ENCODE measurements around the gene TMPRSS2. TPM values are rescaled to one million over a fixed set of nuclear protein-coding genes. Genes with fewer than 3 reads are reported as not detected.
A peak's percentile ranks its signal among the peaks of the same experiment; 100 is the strongest.

TMPRSS2 gene
- total RNA-seq, 1 donor from 2014 or later: not detected

DNA sequence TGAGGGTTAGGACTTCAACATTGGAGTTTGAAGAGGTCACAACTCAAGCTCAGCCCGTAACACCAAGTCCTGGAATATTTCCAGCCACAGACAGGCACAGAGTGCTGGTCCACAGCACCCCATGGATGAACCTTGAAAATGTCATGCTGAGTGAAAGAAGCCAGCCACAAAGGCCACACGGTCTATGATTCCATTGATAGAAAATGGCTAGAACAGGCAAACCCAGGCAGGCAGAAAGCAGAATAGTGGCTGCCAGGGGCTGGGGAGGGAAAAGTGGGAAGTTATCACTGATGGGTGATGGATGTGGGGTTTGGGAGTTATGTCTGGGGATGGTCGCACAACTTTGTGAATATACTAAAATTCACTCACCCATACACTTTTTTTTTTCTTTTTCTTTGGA is 60.6 kb downstream of the TMPRSS2 start:
- peaks cover 6% of the 10 kb centered on the region for H3K4me1 Mint-ChIP-seq (ENCODE audit: low read depth)
- intact Hi-C loops (cut with micrococcal nuclease): no loop called here
- peak overlapping the region; percentile 18 for H3K27ac Mint-ChIP-seq
- no peak overlapping the region for H3K4me3 Mint-ChIP-seq
- no peak for DNase-seq (ENCODE audit: low spot score)
- peaks cover 77% of the 10 kb centered on the region for H3K36me3 Mint-ChIP-seq (ENCODE audit: low read depth)
- H3K9me3 Mint-ChIP-seq: no peaks in the 10 kb centered on the region
- no peaks in the 10 kb centered on the region for H3K27me3 Mint-ChIP-seq (ENCODE audit: insufficient read depth)

DNA sequence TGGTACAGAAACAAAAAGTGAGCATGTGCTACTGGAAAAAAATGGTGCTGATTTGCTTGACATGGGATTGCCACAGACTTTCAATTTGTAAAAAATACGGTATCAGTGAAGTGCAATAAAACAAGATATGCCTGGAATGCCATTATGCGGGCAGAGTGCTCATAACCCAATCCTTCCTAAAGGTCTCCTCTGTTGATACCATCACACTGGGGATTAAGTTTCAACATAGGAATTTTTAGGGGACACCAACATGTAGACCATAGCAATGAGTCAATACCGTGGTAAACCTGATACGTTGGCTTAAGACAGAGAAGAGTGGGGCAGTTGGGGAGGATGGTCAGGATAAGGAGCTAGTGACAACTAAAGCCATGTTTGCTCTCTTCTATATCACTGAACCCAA is 61.4 kb downstream of the TMPRSS2 start:
- peaks cover 76% of the 10 kb centered on the region for H3K36me3 Mint-ChIP-seq (ENCODE audit: low read depth)
- no peaks in the 10 kb centered on the region for H3K4me1 Mint-ChIP-seq (ENCODE audit: low read depth)
- H3K27ac Mint-ChIP-seq: no peak overlapping the region
- no peaks in the 10 kb centered on the region for H3K27me3 Mint-ChIP-seq (ENCODE audit: insufficient read depth)
- intact Hi-C loops (cut with micrococcal nuclease): no loop called here
- no peaks in the 10 kb centered on the region for H3K9me3 Mint-ChIP-seq
- H3K4me3 Mint-ChIP-seq: no peak overlapping the region
- DNase-seq (ENCODE audit: low spot score): no peak

DNA sequence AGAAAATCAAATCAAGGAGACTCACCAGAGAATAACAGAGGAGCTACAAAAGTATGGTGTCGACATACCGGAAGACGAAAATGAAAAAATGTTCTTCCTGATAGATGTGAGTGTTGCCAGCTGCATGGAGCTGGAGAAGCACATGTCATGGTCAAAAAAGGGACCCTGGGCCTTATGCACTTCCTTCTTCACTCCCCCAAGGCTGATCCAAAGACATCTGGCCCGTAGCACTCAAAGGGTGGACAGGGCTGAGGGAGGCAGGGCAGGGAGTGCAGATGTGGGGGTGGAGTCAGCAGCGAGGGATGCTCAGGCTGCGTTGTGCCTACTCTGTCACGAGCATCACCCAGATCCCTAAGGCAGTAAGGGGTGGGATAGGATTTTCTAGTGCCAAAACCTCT is 62.5 kb downstream of the TMPRSS2 start:
- DNase-seq (ENCODE audit: low spot score): no peak
- H3K4me1 Mint-ChIP-seq (ENCODE audit: low read depth): no peaks in the 10 kb centered on the region
- no peaks in the 10 kb centered on the region for H3K27me3 Mint-ChIP-seq (ENCODE audit: insufficient read depth)
- H3K36me3 Mint-ChIP-seq (ENCODE audit: low read depth): peaks cover 77% of the 10 kb centered on the region
- peak overlapping the region; percentile 61 for H3K27ac Mint-ChIP-seq
- H3K4me3 Mint-ChIP-seq: no peak overlapping the region
- intact Hi-C loops (cut with micrococcal nuclease): no loop called here
- H3K9me3 Mint-ChIP-seq: no peaks in the 10 kb centered on the region

DNA sequence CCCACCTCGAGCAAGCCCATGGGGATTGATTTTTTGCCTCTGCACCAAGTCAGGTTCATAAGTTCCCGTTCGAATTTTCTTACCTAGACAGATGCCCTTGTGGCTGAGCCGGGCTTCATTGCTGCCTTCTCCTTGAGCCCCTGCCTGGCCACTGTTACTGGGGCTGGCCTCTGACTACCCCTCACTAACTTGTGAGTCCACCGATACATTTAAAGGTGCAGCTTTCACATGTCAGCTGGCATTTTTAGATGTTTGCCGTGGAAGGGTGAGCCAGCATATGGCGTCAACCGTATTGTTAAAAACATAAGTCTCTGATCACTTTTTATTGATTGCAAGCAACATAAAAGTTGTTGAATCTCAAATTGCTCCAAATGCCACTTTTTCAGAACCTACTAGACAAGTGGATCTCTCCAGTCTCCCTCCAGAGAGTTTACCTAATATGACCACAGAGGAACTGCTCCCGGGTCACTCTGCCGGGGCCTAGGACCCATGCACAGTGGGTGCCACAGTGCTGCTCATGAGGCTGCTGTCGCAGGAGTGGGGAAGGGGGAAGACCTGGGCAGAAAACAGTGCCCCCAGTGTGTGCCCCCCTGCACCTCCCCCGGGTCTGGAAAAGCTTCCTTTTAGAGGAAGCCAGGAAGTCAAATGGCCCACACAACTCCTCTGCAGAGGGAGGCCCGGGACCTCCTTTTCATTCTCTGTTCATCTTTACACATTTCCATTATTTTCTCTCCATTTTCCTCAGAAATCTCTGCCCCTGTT is 63.1 kb downstream of the TMPRSS2 start:
- no peak overlapping the region for H3K4me3 Mint-ChIP-seq
- intact Hi-C loops (cut with micrococcal nuclease): no loop called here
- DNase-seq (ENCODE audit: low spot score): no peak

DNA sequence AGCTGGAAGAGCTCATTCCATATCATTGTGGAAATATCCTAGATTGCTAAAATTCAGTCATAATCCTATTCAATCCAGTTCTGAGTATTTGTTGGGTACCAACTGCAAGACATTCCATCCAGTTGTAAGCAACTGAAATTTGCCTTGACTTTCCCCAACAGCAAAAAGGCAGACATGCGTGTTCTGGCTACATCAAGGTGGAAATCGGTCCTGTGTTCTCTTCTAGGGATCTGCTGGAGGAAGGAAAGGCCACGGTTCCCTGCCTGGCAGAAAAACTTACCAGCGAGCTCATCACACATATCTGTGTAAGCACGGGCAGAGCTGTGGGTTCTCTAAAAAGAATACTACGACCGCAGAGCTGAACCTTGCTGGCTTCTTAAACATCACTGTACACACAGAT is 64.4 kb downstream of the TMPRSS2 start:
- intact Hi-C loops (cut with micrococcal nuclease): no loop called here
- H3K27me3 Mint-ChIP-seq (ENCODE audit: insufficient read depth): no peaks in the 10 kb centered on the region
- no peaks in the 10 kb centered on the region for H3K9me3 Mint-ChIP-seq
- peaks cover 70% of the 10 kb centered on the region for H3K36me3 Mint-ChIP-seq (ENCODE audit: low read depth)
- no peak overlapping the region for H3K4me3 Mint-ChIP-seq
- DNase-seq (ENCODE audit: low spot score): no peak
- H3K27ac Mint-ChIP-seq: peak overlapping the region; percentile 26
- H3K4me1 Mint-ChIP-seq (ENCODE audit: low read depth): no peaks in the 10 kb centered on the region

More for the DNA sequence above, 63.1 kb downstream of the TMPRSS2 start:
- Mint-ChIP-seq H3K27me3 (ENCODE audit: insufficient read depth) (no peaks in the 10 kb centered on the region), H3K27ac (peak overlapping the region; percentile 61), H3K9me3 (no peaks in the 10 kb centered on the region), H3K36me3 (ENCODE audit: low read depth) (peaks cover 73% of the 10 kb centered on the region), H3K4me1 (ENCODE audit: low read depth) (no peaks in the 10 kb centered on the region)

DNA sequence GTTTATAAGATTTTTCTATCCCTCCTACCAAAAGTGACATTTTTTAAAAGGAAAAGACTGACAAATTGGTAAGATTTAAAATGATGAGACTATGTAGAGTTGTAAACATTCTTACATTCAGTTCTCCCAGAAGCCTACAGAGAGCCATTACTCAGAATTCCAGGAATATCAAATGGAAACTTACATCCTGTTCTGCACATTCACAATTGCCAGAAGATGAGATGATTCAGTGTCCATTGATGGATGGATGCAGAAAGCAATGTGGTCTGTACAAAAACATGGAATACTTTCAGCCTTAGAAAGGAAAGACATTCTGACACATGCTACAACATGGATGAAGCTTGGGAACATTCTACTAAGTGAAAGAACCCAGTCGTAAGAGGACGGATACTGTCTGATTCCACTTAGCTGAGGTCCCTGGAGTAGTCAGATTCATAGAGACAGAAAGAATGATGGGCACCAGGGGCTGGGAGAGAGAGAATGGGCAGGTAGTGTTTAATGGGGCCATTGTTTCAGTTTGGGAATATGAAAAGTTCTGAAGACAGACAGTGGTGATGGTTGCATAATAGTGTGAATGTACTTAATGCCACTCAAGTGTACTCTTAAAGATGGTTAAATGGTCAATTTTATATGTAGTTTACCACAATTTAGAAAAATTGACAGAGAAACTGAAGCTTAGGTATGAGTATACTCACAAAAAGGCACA is 65.3 kb downstream of the TMPRSS2 start:
- H3K4me1 Mint-ChIP-seq (ENCODE audit: low read depth): peaks cover 5% of the 10 kb centered on the region
- no peaks in the 10 kb centered on the region for H3K27me3 Mint-ChIP-seq (ENCODE audit: insufficient read depth)
- no peak overlapping the region for H3K4me3 Mint-ChIP-seq
- H3K36me3 Mint-ChIP-seq (ENCODE audit: low read depth): peaks cover 73% of the 10 kb centered on the region
- intact Hi-C loops (cut with micrococcal nuclease): no loop called here
- DNase-seq (ENCODE audit: low spot score): no peak
- H3K9me3 Mint-ChIP-seq: no peaks in the 10 kb centered on the region
- H3K27ac Mint-ChIP-seq: no peak overlapping the region

DNA sequence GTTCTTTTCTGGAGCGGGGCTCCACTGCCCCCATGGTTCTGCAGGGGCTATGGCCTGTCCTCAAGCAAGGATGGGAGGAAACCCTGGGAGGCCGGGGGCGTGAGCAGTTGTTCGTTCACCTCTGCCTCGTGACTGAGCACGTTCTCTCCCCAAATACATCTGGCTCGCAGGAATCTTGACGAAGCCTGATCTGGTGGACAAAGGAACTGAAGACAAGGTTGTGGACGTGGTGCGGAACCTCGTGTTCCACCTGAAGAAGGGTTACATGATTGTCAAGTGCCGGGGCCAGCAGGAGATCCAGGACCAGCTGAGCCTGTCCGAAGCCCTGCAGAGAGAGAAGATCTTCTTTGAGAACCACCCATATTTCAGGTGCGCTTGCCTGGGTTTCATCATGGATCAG is 66.4 kb downstream of the TMPRSS2 start:
- intact Hi-C loops (cut with micrococcal nuclease): no loop called here
- no peak for DNase-seq (ENCODE audit: low spot score)
- Mint-ChIP-seq H3K27me3 (ENCODE audit: insufficient read depth) (no peaks in the 10 kb centered on the region), H3K36me3 (ENCODE audit: low read depth) (peaks cover 73% of the 10 kb centered on the region), H3K9me3 (no peaks in the 10 kb centered on the region), H3K4me3 (no peak overlapping the region), H3K4me1 (ENCODE audit: low read depth) (peaks cover 12% of the 10 kb centered on the region), H3K27ac (no peak overlapping the region)

DNA sequence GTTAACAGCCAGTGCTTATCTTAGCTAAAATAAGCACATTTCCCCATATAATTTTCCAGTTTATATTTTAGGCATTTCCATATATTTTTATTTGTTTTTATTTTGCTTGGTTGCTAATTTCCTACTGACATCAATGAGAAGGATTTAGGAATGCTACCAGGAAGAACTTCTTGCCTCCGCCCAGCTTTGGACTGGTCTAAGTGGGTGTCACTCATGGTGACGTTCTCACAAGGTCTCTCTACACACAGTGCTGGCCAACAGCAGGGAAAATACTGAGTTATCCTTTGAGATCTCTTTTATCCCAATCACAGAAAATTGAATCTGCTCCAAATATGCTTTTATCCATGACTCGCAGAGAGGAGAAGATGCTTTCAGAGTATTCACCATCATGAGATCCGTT is 68.7 kb downstream of the TMPRSS2 start:
- DNase-seq (ENCODE audit: low spot score): no peak
- no peaks in the 10 kb centered on the region for H3K27me3 Mint-ChIP-seq (ENCODE audit: insufficient read depth)
- H3K9me3 Mint-ChIP-seq: peaks cover 12% of the 10 kb centered on the region
- H3K4me1 Mint-ChIP-seq (ENCODE audit: low read depth): peaks cover 22% of the 10 kb centered on the region
- peaks cover 76% of the 10 kb centered on the region for H3K36me3 Mint-ChIP-seq (ENCODE audit: low read depth)
- no peak overlapping the region for H3K27ac Mint-ChIP-seq
- intact Hi-C loops (cut with micrococcal nuclease): no loop called here
- H3K4me3 Mint-ChIP-seq: no peak overlapping the region

DNA sequence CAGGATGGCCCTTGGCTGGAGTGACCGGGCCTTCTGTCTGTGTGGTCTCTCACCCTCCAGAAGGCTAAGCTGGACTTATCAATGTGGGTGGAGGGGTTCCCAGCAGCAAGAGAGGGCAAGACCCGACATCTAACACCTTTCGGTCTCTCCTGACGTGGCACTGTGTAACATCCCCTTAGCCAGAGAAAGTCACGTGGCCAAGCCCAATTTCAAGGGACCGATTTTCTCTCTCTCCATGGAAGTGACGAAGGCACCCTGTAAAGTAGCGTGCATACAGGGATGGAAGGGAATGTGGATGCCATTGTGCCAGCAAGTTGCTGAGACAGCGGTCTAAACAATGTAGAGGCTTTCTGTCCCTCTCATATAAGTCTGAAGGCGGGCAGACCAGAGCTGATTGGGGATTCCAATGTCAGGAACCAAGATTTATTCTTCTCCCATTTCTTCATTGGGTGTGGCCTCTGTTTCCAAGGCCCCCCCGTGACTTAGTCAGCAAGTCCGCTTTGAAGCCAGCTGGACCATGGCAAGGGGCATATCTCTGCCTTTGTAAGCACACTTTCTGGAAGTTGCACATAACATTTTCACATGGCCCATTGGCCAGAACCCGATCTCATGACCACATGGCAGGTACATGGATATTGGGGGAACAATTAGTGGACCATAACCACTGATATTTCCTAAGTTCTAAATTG is 69.4 kb downstream of the TMPRSS2 start:
- H3K4me1 Mint-ChIP-seq (ENCODE audit: low read depth): peaks cover 27% of the 10 kb centered on the region
- no peak overlapping the region for H3K4me3 Mint-ChIP-seq
- H3K36me3 Mint-ChIP-seq (ENCODE audit: low read depth): peaks cover 76% of the 10 kb centered on the region
- H3K9me3 Mint-ChIP-seq: peaks cover 13% of the 10 kb centered on the region
- H3K27me3 Mint-ChIP-seq (ENCODE audit: insufficient read depth): no peaks in the 10 kb centered on the region
- no peak for DNase-seq (ENCODE audit: low spot score)
- no peak overlapping the region for H3K27ac Mint-ChIP-seq
- intact Hi-C loops (cut with micrococcal nuclease): no loop called here

DNA sequence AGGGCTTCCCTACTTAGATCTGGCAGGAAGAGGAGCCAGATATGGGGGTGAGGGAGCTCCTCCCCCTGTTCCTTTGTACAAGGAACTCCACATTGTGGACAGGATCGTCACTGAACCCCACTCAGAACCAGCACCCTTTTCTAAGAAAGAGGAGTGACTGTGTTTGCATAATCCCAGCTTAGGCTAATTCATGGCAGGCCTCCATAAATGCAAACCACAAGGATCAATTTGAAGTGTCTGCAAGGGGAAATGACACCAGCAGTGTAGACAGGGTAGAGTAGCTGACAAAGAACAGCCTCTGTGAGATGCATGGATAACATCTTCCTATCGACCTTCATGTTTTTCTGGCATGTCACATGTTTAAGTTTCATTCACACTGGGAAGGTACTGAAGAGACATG is 70.2 kb downstream of the TMPRSS2 start:
- intact Hi-C loops (cut with micrococcal nuclease): no loop called here
- peaks cover 13% of the 10 kb centered on the region for H3K9me3 Mint-ChIP-seq
- DNase-seq (ENCODE audit: low spot score): no peak
- peaks cover 35% of the 10 kb centered on the region for H3K4me1 Mint-ChIP-seq (ENCODE audit: low read depth)
- no peak overlapping the region for H3K4me3 Mint-ChIP-seq
- H3K36me3 Mint-ChIP-seq (ENCODE audit: low read depth): peaks cover 75% of the 10 kb centered on the region
- H3K27me3 Mint-ChIP-seq (ENCODE audit: insufficient read depth): no peaks in the 10 kb centered on the region
- H3K27ac Mint-ChIP-seq: peak overlapping the region; percentile 31

DNA sequence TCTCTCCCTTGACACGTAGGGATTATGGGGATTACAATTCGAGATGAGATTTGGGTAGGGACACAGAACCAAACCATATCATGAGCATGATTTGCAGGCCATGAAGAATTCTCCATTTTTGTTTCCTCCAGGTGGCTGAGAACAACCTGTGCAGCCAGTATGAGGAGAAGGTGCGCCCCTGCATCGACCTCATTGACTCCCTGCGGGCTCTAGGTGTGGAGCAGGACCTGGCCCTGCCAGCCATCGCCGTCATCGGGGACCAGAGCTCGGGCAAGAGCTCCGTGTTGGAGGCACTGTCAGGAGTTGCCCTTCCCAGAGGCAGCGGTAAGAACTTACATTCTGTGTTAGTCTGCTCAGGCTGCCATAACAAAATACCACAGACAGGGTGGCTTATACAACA is 72.3 kb downstream of the TMPRSS2 start:
- intact Hi-C loops (cut with micrococcal nuclease): no loop called here
- DNase-seq (ENCODE audit: low spot score): no peak
- H3K9me3 Mint-ChIP-seq: peaks cover 13% of the 10 kb centered on the region
- H3K4me1 Mint-ChIP-seq (ENCODE audit: low read depth): peaks cover 46% of the 10 kb centered on the region
- H3K27ac Mint-ChIP-seq: no peak overlapping the region
- no peaks in the 10 kb centered on the region for H3K27me3 Mint-ChIP-seq (ENCODE audit: insufficient read depth)
- peaks cover 71% of the 10 kb centered on the region for H3K36me3 Mint-ChIP-seq (ENCODE audit: low read depth)
- no peak overlapping the region for H3K4me3 Mint-ChIP-seq

DNA sequence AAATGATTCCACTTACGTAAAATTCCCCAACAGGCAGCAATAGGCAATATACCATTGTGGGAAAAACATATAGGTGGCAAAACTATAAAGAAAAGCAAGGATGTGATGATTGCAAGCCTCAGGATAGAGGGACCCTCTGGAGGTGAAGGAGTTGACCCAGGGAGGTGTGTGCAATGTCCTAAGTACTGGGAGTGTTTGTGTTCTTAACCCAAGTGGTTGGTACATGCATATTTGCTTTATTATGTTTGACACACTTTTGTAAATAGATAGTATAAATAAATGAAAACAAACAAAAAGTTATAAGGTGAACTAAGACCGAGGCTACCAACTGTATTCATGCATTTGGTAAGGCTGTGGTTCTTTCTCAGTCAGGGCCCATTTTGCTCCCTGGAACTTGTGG is 74.4 kb downstream of the TMPRSS2 start:
- peaks cover 13% of the 10 kb centered on the region for H3K9me3 Mint-ChIP-seq
- H3K36me3 Mint-ChIP-seq (ENCODE audit: low read depth): peaks cover 70% of the 10 kb centered on the region
- peaks cover 64% of the 10 kb centered on the region for H3K4me1 Mint-ChIP-seq (ENCODE audit: low read depth)
- H3K27me3 Mint-ChIP-seq (ENCODE audit: insufficient read depth): no peaks in the 10 kb centered on the region
- H3K27ac Mint-ChIP-seq: no peak overlapping the region
- DNase-seq (ENCODE audit: low spot score): no peak
- H3K4me3 Mint-ChIP-seq: no peak overlapping the region
- intact Hi-C loops (cut with micrococcal nuclease): no loop called here

Data from activated T-helper 1 cell treated with anti-CD3 and anti-CD28 coated beads, Interleukin-12 subunit alpha, Interleukin-12 subunit beta, Interleukin-2, Interleukin-4 antibody, amounts not matched to agents 30 ng/mL and 10 ng/mL and 1 ng/mL, durations not matched to agents 14 hours and 24 hours and 36 hours (primary cell).